Neural cell (in vitro differentiated cells): ENCODE results near the gene ITPKB. TPM values are rescaled to one million over a fixed set of nuclear protein-coding genes. Genes with fewer than 3 reads are reported as not detected.

ENCODE experiments used
- H2AFZ ChIP-seq: fragments of 200-600, 300-800 bp; sonication (generic), shearing (Covaris generic); 2 replicates; pipeline ENCODE4 v1.6.0; 2014; ENCODE audit warnings: low read depth, mild to moderate bottlenecking, antibody characterized with exemption, low read length, moderate library complexity
- H3F3A ChIP-seq: fragments of 200-600 bp; shearing (Covaris generic); 2 replicates; pipeline ENCODE4 v1.6.1; 2016; ENCODE audit warnings: mild to moderate bottlenecking, moderate library complexity, mixed read lengths, antibody characterized with exemption, low read length; ENCODE audit not compliant: insufficient read depth, poor library complexity, severe bottlenecking
- H3K27ac ChIP-seq: fragments of 200-600, 300-800 bp; sonication (generic), shearing (Covaris generic); 2 replicates; pipeline ENCODE4 v1.5.1; 2014; ENCODE audit warnings: mild to moderate bottlenecking, low read length, moderate library complexity
- H3K27me3 ChIP-seq: fragments of 300-800, 200-600 bp; sonication (generic), shearing (Covaris generic); 2 replicates; pipeline ENCODE4 v1.6.0; 2014; ENCODE audit warnings: mild to moderate bottlenecking, low read depth, low read length, moderate library complexity; ENCODE audit not compliant: insufficient read depth
- H3K36me3 ChIP-seq: fragments of 300-800, 200-600 bp; sonication (generic), shearing (Covaris generic); 2 replicates; pipeline ENCODE4 v1.5.1; 2014; ENCODE audit warnings: mild to moderate bottlenecking, antibody characterized with exemption, low read length, moderate library complexity; ENCODE audit not compliant: insufficient read depth
- H3K4me2 ChIP-seq: fragments of 300-800, 200-600 bp; sonication (generic), shearing (Covaris generic); 2 replicates; pipeline ENCODE4 v1.6.0; 2014; ENCODE audit warnings: mild to moderate bottlenecking, low read length
- H3K4me3 ChIP-seq: fragments of 300-800, 200-600 bp; sonication (generic), shearing (Covaris generic); 2 replicates; pipeline ENCODE4 v1.5.1; 2014; ENCODE audit warnings: mild to moderate bottlenecking, low read length, moderate library complexity
- H3K79me2 ChIP-seq: fragments of 200-600 bp; shearing (Covaris generic); replicated peaks from 2 replicates; pipeline ENCODE4 v1.6.0; 2014; ENCODE audit warnings: mild to moderate bottlenecking, low read length, moderate library complexity; ENCODE audit not compliant: insufficient read depth
- H3K9ac ChIP-seq: fragments of 300-800, 200-600 bp; sonication (generic), shearing (Covaris generic); 2 replicates; pipeline ENCODE4 v1.6.1; 2016; ENCODE audit warnings: mild to moderate bottlenecking, low read length, mixed read lengths
- H3K9me2 ChIP-seq: fragments of 200-600 bp; shearing (Covaris generic); 2 replicates; pipeline ENCODE4 v1.6.1; 2016; ENCODE audit warnings: mild to moderate bottlenecking, low read length, mixed read lengths; ENCODE audit not compliant: insufficient read depth
- H3K9me3 ChIP-seq: fragments of 200-600, 300-800 bp; sonication (generic), shearing (Covaris generic); 2 replicates; pipeline ENCODE4 v1.6.1; 2016; ENCODE audit warnings: mild to moderate bottlenecking, mixed run types, low read length, moderate library complexity, mixed read lengths
- H4K20me1 ChIP-seq: fragments of 200-600 bp; shearing (Covaris generic); 2 replicates; pipeline ENCODE4 v1.6.1; 2016; ENCODE audit warnings: mild to moderate bottlenecking, mixed run types; ENCODE audit not compliant: insufficient read depth
- CTCF ChIP-seq: fragments of 450-650 bp; IDR thresholded peaks from 2 replicates; pipeline ENCODE4 v1.5.1; 2014; ENCODE audit warnings: antibody characterized with exemption, mild to moderate bottlenecking, moderate library complexity; ENCODE audit not compliant: poor library complexity, severe bottlenecking
- EP300 ChIP-seq: fragments of 450-650 bp; conservative IDR thresholded peaks from 2 replicates; pipeline ENCODE4 v1.6.1; 2014; ENCODE audit warnings: antibody characterized with exemption, mild to moderate bottlenecking, moderate library complexity; ENCODE audit not compliant: poor library complexity, severe bottlenecking
- EZH2 ChIP-seq: fragments of 200-600, 300-800 bp; shearing (Covaris generic), sonication (generic); IDR thresholded peaks from 2 replicates; pipeline ENCODE4 v1.6.1; 2014; ENCODE audit warnings: antibody characterized with exemption, low read length, borderline replicate concordance, mild to moderate bottlenecking; ENCODE audit not compliant: insufficient read depth, poor library complexity, severe bottlenecking
- MXI1 ChIP-seq: fragments of 450-650 bp; conservative IDR thresholded peaks from 2 replicates; pipeline ENCODE4 v1.6.1; 2014; ENCODE audit warnings: antibody characterized with exemption, mild to moderate bottlenecking; ENCODE audit not compliant: poor library complexity, severe bottlenecking
- POLR2AphosphoS5 ChIP-seq: IDR thresholded peaks from 2 replicates; pipeline ENCODE4 v1.6.1; 2012
- RAD21 ChIP-seq: fragments of 450-650 bp; conservative IDR thresholded peaks from 2 replicates; pipeline ENCODE4 v1.6.1; 2014; ENCODE audit warnings: antibody characterized with exemption, mild to moderate bottlenecking, moderate library complexity
- REST ChIP-seq: IDR thresholded peaks from 2 replicates; pipeline ENCODE4 v1.6.1; 2012; ENCODE audit warnings: borderline replicate concordance
- SMC3 ChIP-seq: fragments of 450-650 bp; conservative IDR thresholded peaks from 2 replicates; pipeline ENCODE4 v1.6.1; 2014; ENCODE audit warnings: antibody characterized with exemption, mild to moderate bottlenecking, moderate library complexity; ENCODE audit not compliant: poor library complexity
- TAF1 ChIP-seq: IDR thresholded peaks from 2 replicates; pipeline ENCODE4 v1.6.1; 2012; ENCODE audit warnings: low read depth
- polyA plus RNA-seq: library from polyadenylated mRNA; depleted of rRNA; stranded (reverse); fragments of >200 nt; gene quantifications from 2 replicates; pipeline ENCODE4 v1.2.3, GENCODE V29; 2014

ITPKB gene
- polyA plus RNA-seq, 1 donor from 2014 or later, result 0.19 TPM

GRCh38 chr1:226710501-226710900 lies 28.6 kb downstream of the ITPKB start:
- Histone ChIP-seq H3K79me2 (no peaks in the 10 kb centered on the region), H3K9me3 (no peaks in the 10 kb centered on the region), H3K9me2 (no peaks in the 10 kb centered on the region), H4K20me1 (no peaks in the 10 kb centered on the region), H3K36me3 (no peaks in the 10 kb centered on the region), H3K27me3 (no peaks in the 10 kb centered on the region), H3K9ac (no peak overlapping the region), H3K4me3 (no peak overlapping the region), H3K4me2 (no peak overlapping the region), H3K27ac (no peak overlapping the region), H2AFZ (no peak overlapping the region), H3F3A (no peaks in the 10 kb centered on the region)
- TF ChIP-seq REST (no peak), MXI1 (no peak), RAD21 (no peak), SMC3 (no peak), CTCF (no peak), TAF1 (no peak), POLR2AphosphoS5 (no peak), EZH2 (no peak), EP300 (no peak)

- H3K27me3 ChIP-seq, result no peaks in the 10 kb centered on the region
- TF ChIP-seq CTCF, result no peak
- TF ChIP-seq EZH2, result no peak
- TF ChIP-seq TAF1, result no peak
- TF ChIP-seq POLR2AphosphoS5, result no peak
- no peak for TF ChIP-seq REST
- no peak for TF ChIP-seq MXI1
- TF ChIP-seq RAD21, result no peak
- no peaks in the 10 kb centered on the region for H3F3A ChIP-seq
- H3K79me2 ChIP-seq, result no peaks in the 10 kb centered on the region
- no peak overlapping the region for H3K4me3 ChIP-seq
- H3K27ac ChIP-seq, result no peak overlapping the region
- no peak overlapping the region for H2AFZ ChIP-seq
- no peaks in the 10 kb centered on the region for H3K36me3 ChIP-seq
- no peak overlapping the region for H3K4me2 ChIP-seq
- H3K9me3 ChIP-seq, result no peaks in the 10 kb centered on the region
- no peak overlapping the region for H3K9ac ChIP-seq
- H3K9me2 ChIP-seq, result no peaks in the 10 kb centered on the region
- H4K20me1 ChIP-seq, result no peaks in the 10 kb centered on the region
Observed at GRCh38 chr1:226709953-226710352, 29.1 kb downstream of the ITPKB start.
